Ascending aorta (tissue), 2 donors: ENCODE results near the gene GALNT18. TPM values are rescaled to one million over a fixed set of nuclear protein-coding genes. Genes with fewer than 3 reads are reported as not detected.

ENCODE experiments used
- DNase-seq, 2 donors: peaks; one replicate each; pipeline ENCODE4 v3.0.0-alpha.2; 2019; ENCODE audit warnings: low spot score in 2 of 2
- H3K27ac ChIP-seq, 2 donors: fragments of 200-600 bp; sonication (generic); one replicate each; pipeline ENCODE4 v1.5.1; 2016 to 2017; ENCODE audit warnings: mild to moderate bottlenecking in 1 of 2
- H3K27me3 ChIP-seq: fragments of 200-600 bp; sonication (generic); one replicate; pipeline ENCODE4 v1.5.1; 2017
- H3K36me3 ChIP-seq, 2 donors: fragments of 200-600 bp; sonication (generic); one replicate each; pipeline ENCODE4 v1.5.1; 2016
- H3K4me1 ChIP-seq, 2 donors: fragments of 200-600 bp; sonication (generic); one replicate each; pipeline ENCODE4 v1.5.1; 2016 to 2017; ENCODE audit warnings: mild to moderate bottlenecking in 1 of 2
- H3K4me3 ChIP-seq, 2 donors: fragments of 200-600 bp; sonication (generic); one replicate each; pipeline ENCODE4 v1.5.1; 2016 to 2017; ENCODE audit warnings: mild to moderate bottlenecking in 1 of 2
- H3K9me3 ChIP-seq, 2 donors: fragments of 200-600 bp; sonication (generic); one replicate each; pipeline ENCODE4 v1.5.1; 2016
- intact Hi-C: fragments of 100-400 bp; cut with DNase I; formaldehyde crosslinking; loops from one replicate; pipeline ENCODE4 v1.15.1; 2023
- total RNA-seq: library from RNA; depleted of rRNA; stranded (reverse); fragments of >200 nt; gene quantifications from one replicate; pipeline ENCODE4 v1.1.0, GENCODE V29; 2016
- TF ChIP-seq, protein P1 (sequence below), 3 experiments: fragments of 200-600 bp in 2 of 3; fragments of 450-650 bp in 1 of 3; sonication (generic) in 2 of 3; IDR thresholded peaks; one replicate each; pipeline ENCODE4 v1.5.1; 2016 to 2019; ENCODE audit warnings: antibody characterized with exemption in 3 of 3, mild to moderate bottlenecking in 1 of 3, moderate library complexity in 1 of 3

GALNT18 gene
- total RNA-seq, 1 donor from 2014 or later: 53.5 TPM

DNA sequence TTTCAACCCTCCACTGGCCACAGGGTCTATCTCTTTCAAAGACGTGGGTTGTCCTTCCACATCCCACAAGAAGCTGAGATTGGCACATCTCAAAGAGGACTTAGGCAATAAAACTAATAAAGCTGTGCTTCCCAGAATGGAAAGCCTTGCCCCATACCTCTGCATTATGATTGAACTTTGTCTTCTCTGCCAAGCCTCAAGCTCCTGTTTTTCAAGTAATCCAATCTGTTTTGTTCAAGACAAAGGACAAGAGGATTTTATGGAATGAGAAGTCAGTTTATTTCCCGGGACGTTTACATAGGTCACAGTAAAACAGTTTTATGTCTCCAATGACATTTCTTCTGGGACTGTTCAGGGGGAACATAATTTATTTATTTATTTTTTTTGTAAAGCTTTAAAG, 108.4 kb downstream of the GALNT18 start:
- Histone ChIP-seq H3K36me3 (no peaks in the 10 kb centered on the region), H3K4me1 (peaks cover 0 to 3% of the 10 kb centered on the region in 2 donors), H3K27me3 (no peaks in the 10 kb centered on the region), H3K9me3 (no peaks in the 10 kb centered on the region), H3K27ac (no peak overlapping the region), H3K4me3 (no peak overlapping the region)
- TF ChIP-seq, protein P1, sequence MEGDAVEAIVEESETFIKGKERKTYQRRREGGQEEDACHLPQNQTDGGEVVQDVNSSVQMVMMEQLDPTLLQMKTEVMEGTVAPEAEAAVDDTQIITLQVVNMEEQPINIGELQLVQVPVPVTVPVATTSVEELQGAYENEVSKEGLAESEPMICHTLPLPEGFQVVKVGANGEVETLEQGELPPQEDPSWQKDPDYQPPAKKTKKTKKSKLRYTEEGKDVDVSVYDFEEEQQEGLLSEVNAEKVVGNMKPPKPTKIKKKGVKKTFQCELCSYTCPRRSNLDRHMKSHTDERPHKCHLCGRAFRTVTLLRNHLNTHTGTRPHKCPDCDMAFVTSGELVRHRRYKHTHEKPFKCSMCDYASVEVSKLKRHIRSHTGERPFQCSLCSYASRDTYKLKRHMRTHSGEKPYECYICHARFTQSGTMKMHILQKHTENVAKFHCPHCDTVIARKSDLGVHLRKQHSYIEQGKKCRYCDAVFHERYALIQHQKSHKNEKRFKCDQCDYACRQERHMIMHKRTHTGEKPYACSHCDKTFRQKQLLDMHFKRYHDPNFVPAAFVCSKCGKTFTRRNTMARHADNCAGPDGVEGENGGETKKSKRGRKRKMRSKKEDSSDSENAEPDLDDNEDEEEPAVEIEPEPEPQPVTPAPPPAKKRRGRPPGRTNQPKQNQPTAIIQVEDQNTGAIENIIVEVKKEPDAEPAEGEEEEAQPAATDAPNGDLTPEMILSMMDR (IDR thresholded peaks at IDR 0.05): no peak
- no peak for DNase-seq
- intact Hi-C loops: no loop called here

- Histone ChIP-seq H3K4me1 (peaks cover 0 to 3% of the 10 kb centered on the region in 2 donors), H3K27ac (no peak overlapping the region), H3K4me3 (no peak overlapping the region), H3K9me3 (no peaks in the 10 kb centered on the region), H3K36me3 (no peaks in the 10 kb centered on the region), H3K27me3 (no peaks in the 10 kb centered on the region)
- no peak for DNase-seq
- intact Hi-C loops: no loop called here
- TF ChIP-seq, protein P1 (IDR thresholded peaks at IDR 0.05): no peak
Measured at GRCh38 chr11:11512929-11513328, 108.9 kb downstream of the GALNT18 start.

DNA sequence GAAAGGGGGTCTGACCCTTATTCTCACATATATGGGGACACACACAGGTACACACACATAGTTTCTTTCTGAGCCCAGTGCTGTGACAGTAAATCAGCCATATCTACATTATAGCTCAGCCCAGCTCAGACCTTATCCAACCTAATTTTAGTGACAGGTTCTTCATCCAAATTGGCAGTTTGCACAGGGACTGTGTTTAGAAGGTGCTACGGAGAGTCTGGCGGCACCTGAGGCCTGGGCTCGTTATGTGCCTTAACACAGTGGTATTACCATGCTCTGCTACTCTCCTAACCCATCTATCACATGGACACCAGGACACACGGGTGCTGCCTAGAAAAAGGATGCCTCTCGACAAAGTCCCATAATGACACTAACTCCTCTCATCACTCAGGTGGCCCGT, 109.3 kb downstream of the GALNT18 start:
- intact Hi-C loops: no loop called here
- Histone ChIP-seq H3K9me3 (no peaks in the 10 kb centered on the region), H3K36me3 (no peaks in the 10 kb centered on the region), H3K4me3 (no peak overlapping the region), H3K27ac (no peak overlapping the region), H3K27me3 (no peaks in the 10 kb centered on the region), H3K4me1 (peaks cover 0 to 3% of the 10 kb centered on the region in 2 donors)
- no peak for DNase-seq
- TF ChIP-seq, protein P1 (IDR thresholded peaks at IDR 0.05): no peak

GRCh38 chr11:11512090-11512489, 109.7 kb downstream of the GALNT18 start:
- Histone ChIP-seq H3K9me3 (no peaks in the 10 kb centered on the region), H3K4me1 (peaks cover 0 to 3% of the 10 kb centered on the region in 2 donors), H3K27me3 (no peaks in the 10 kb centered on the region), H3K27ac (no peak overlapping the region), H3K4me3 (no peak overlapping the region), H3K36me3 (no peaks in the 10 kb centered on the region)
- intact Hi-C loops: no loop called here
- TF ChIP-seq, protein P1 (IDR thresholded peaks at IDR 0.05): no peak
- DNase-seq: no peak

DNA sequence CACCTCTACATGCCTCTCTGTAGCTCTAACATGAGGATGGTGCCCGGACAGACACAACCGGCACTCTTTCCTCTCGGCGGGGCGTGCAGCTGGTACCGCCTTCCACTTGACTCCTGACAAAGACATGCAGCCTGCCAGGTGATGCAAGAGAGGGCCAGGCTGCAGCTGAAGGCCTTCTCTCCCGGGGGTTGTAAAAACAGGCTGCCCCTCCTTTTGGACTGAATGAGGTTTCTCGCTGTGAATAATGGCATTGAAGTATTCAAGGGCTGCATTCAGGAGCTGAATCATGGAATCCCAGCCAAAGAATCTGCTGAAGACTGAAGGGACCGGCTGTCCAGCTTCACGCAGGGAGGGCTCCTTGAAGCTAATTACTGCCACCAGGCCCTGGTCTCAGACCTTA, 110.9 kb downstream of the GALNT18 start:
- no peak for DNase-seq
- H3K36me3 ChIP-seq: no peaks in the 10 kb centered on the region
- H3K4me3 ChIP-seq: no peak overlapping the region
- no peaks in the 10 kb centered on the region for H3K9me3 ChIP-seq
- H3K27me3 ChIP-seq: no peaks in the 10 kb centered on the region
- H3K27ac ChIP-seq: no peak overlapping the region
- intact Hi-C loops: no loop called here
- TF ChIP-seq, protein P1 (IDR thresholded peaks at IDR 0.05): no peak
- peaks cover 0 to 3% of the 10 kb centered on the region in 2 donors for H3K4me1 ChIP-seq

GRCh38 chr11:11505692-11506091, 116.1 kb downstream of the GALNT18 start:
- no peak for DNase-seq
- Histone ChIP-seq H3K27ac (no peak overlapping the region), H3K4me3 (no peak overlapping the region), H3K9me3 (no peaks in the 10 kb centered on the region), H3K4me1 (peaks cover 13 to 23% of the 10 kb centered on the region in 2 donors), H3K27me3 (no peaks in the 10 kb centered on the region), H3K36me3 (no peaks in the 10 kb centered on the region)
- TF ChIP-seq, protein P1 (IDR thresholded peaks at IDR 0.05): no peak
- intact Hi-C loops: no loop called here
